ENCODE measurements around the gene CRPPA. TPM values are rescaled to one million over a fixed set of nuclear protein-coding genes. Genes with fewer than 3 reads are reported as not detected.
A peak's percentile ranks its signal among the peaks of the same experiment; 100 is the strongest.
"Not testable (repeated sequence)": the region's sequence is repeated elsewhere in the genome, so short reads cannot be mapped to it uniquely, and the experiment has no call there.

CRPPA gene
- total and polyA plus RNA-seq, 4 experiments from 2014 or later: 0.26 to 1.3 (median 0.98) TPM

GRCh38 chr7:16456303-16456702, 35.0 kb upstream of the CRPPA start:
- H3K4me3 Mint-ChIP-seq; H3K27me3 ChIP-seq (ENCODE audit: insufficient read depth, low read length); H3K36me3 Mint-ChIP-seq; intact Hi-C loops (cut with micrococcal nuclease); H3K27ac Mint-ChIP-seq; H3K27me3 Mint-ChIP-seq; H3K9me3 ChIP-seq (ENCODE audit: control insufficient read depth in 1 of 2, low read length in 2 of 2); H3K9me3 Mint-ChIP-seq; DNase-seq; H3K4me1 ChIP-seq (ENCODE audit: insufficient read depth, low read length); H3K36me3 ChIP-seq (ENCODE audit: insufficient read depth, low read length); H3K27ac ChIP-seq (ENCODE audit: low read depth, low read length); H3K4me3 ChIP-seq (ENCODE audit: low read length in 2 of 2): not testable (repeated sequence)
- ChIA-PET POLR2A (ENCODE audit: partially characterized antibody) (interaction anchor here (1.1 kb wide), 1 partner anchor 35 kb away, joined by 5 read pairs; the partner anchor contains the start of gene CRPPA), CTCF (ENCODE audit: partially characterized antibody) (interaction anchor here (1.4 kb wide), 1 partner anchor 108 kb away, joined by 4 read pairs; no protein-coding TSS in a partner anchor)
- peaks cover 8 to 19% (median 11%) of the 10 kb centered on the region in 4 donors for H3K4me1 Mint-ChIP-seq

DNA sequence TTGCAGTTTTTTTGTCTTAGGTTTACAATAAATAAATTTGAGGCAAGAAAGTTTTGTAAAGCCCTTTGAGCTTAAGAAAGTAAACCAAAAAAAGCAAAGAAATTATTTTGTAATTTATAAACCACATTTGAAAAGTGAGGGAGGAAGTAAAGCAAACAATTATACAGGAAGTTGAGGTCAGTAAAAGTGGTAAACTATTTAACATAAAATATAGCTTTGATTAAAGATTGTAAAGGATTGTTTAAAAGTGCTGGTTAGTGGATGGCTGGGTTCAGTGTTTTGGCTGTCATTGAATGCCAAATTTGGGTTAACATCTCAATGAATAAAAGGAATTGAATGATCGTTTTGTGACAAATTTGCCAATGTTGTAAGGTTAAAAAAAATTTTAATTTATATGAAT, 34.3 kb upstream of the CRPPA start:
- H3K27ac Mint-ChIP-seq: peak overlapping the region in 1 of 7 donors; percentile 25
- H3K4me1 Mint-ChIP-seq: peaks cover 8 to 19% (median 11%) of the 10 kb centered on the region in 4 donors
- Histone ChIP-seq H3K4me3 (ENCODE audit: low read length in 2 of 2) (no peak overlapping the region), H3K9me3 (ENCODE audit: control insufficient read depth in 1 of 2, low read length in 2 of 2) (no peaks in the 10 kb centered on the region), H3K27me3 (ENCODE audit: insufficient read depth, low read length) (no peaks in the 10 kb centered on the region), H3K27ac (ENCODE audit: low read depth, low read length) (no peak overlapping the region), H3K36me3 (ENCODE audit: insufficient read depth, low read length) (no peaks in the 10 kb centered on the region), H3K4me1 (ENCODE audit: insufficient read depth, low read length) (no peaks in the 10 kb centered on the region)
- CTCF ChIA-PET (ENCODE audit: partially characterized antibody): interaction anchor here (1.4 kb wide), 1 partner anchor 109 kb away, joined by 4 read pairs; no protein-coding TSS in a partner anchor
- POLR2A ChIA-PET (ENCODE audit: partially characterized antibody): interaction anchor here (0.7 to 1.1 kb wide), 2 partner anchors 35 to 852 kb away, joined by 3 to 5 read pairs; partner anchors contain the start of gene CRPPA
- no peaks in the 10 kb centered on the region for H3K36me3 Mint-ChIP-seq
- no peaks in the 10 kb centered on the region for H3K27me3 Mint-ChIP-seq
- intact Hi-C loops (cut with micrococcal nuclease): no loop called here
- peak overlapping the region in 1 of 8 donors; percentile 8 for H3K4me3 Mint-ChIP-seq
- peak in 1 of 5 donors; percentile 2 for DNase-seq
- peaks cover 0 to 4% (median 0%) of the 10 kb centered on the region in 8 donors for H3K9me3 Mint-ChIP-seq

DNA sequence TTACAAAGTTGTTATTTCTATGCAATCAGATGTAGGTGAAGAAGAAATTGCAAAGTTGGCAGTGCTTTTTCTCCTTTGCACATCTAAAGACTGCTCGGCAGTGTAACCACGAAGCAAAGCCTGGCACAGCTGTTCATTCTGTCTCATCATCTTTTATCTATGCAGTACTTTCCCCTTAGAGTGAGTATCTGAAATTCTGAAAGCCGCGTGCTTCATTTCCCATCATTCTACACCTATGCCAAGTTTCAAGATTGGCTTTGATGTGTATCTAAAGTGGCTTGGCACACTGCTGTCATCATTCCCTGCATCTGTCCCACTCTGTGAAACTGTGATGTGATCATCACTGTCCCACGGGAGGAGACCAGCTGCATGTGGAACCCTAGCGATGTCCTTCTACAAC, 29.0 kb upstream of the CRPPA start:
- Mint-ChIP-seq H3K9me3 (no peaks in the 10 kb centered on the region), H3K36me3 (no peaks in the 10 kb centered on the region), H3K4me1 (peaks cover 4 to 10% (median 5%) of the 10 kb centered on the region in 4 donors), H3K4me3 (no peak overlapping the region), H3K27ac (no peak overlapping the region), H3K27me3 (no peaks in the 10 kb centered on the region)
- Histone ChIP-seq H3K4me1 (ENCODE audit: insufficient read depth, low read length) (no peaks in the 10 kb centered on the region), H3K9me3 (ENCODE audit: control insufficient read depth in 1 of 2, low read length in 2 of 2) (no peaks in the 10 kb centered on the region), H3K4me3 (ENCODE audit: low read length in 2 of 2) (no peak overlapping the region), H3K27me3 (ENCODE audit: insufficient read depth, low read length) (no peaks in the 10 kb centered on the region), H3K27ac (ENCODE audit: low read depth, low read length) (no peak overlapping the region), H3K36me3 (ENCODE audit: insufficient read depth, low read length) (no peaks in the 10 kb centered on the region)
- intact Hi-C loops (cut with micrococcal nuclease): no loop called here
- ChIA-PET CTCF (ENCODE audit: partially characterized antibody) (interaction anchor here (0.7 to 1.4 kb wide), 3 partner anchors 10 to 487 kb away, joined by 3 to 5 read pairs (median 4); no protein-coding TSS in a partner anchor), POLR2A (ENCODE audit: partially characterized antibody) (no interaction called here)
- no peak for DNase-seq

GRCh38 chr7:16447876-16448275, 26.5 kb upstream of the CRPPA start:
- DNase-seq: no peak
- no peaks in the 10 kb centered on the region for H3K9me3 ChIP-seq (ENCODE audit: control insufficient read depth in 1 of 2, low read length in 2 of 2)
- H3K4me3 Mint-ChIP-seq: no peak overlapping the region
- no peaks in the 10 kb centered on the region for H3K36me3 ChIP-seq (ENCODE audit: insufficient read depth, low read length)
- no peaks in the 10 kb centered on the region for H3K4me1 ChIP-seq (ENCODE audit: insufficient read depth, low read length)
- no peaks in the 10 kb centered on the region for H3K9me3 Mint-ChIP-seq
- H3K36me3 Mint-ChIP-seq: no peaks in the 10 kb centered on the region
- H3K4me3 ChIP-seq (ENCODE audit: low read length in 2 of 2): no peak overlapping the region
- intact Hi-C loops (cut with micrococcal nuclease): no loop called here
- H3K27ac Mint-ChIP-seq: no peak overlapping the region
- POLR2A ChIA-PET (ENCODE audit: partially characterized antibody): no interaction called here
- no peaks in the 10 kb centered on the region for H3K27me3 ChIP-seq (ENCODE audit: insufficient read depth, low read length)
- no peaks in the 10 kb centered on the region for H3K27me3 Mint-ChIP-seq
- no peak overlapping the region for H3K27ac ChIP-seq (ENCODE audit: low read depth, low read length)
- no peaks in the 10 kb centered on the region for H3K4me1 Mint-ChIP-seq
- CTCF ChIA-PET (ENCODE audit: partially characterized antibody): interaction anchor here (1.0 kb wide), 1 partner anchor 13 kb away, joined by 3 read pairs; no protein-coding TSS in a partner anchor

DNA sequence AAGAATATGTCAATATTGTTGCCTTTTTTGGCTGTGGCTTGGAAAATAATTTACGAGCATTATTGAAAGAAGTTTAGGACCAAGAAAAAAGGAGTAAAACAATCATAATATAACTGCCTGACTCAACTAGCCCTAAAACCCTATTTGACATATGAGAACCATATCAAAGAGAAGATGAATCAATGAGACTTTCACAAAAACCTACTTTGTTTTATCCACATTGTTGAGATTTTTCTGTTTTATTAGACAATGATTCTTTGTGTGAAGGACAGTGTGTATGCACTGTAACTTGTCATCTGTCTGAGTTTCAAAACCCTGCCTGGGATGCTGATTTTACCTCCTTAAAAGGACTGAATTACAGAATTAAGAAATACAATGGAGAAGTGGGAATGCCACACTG, 25.2 kb upstream of the CRPPA start:
- no peak for DNase-seq
- H3K9me3 ChIP-seq (ENCODE audit: control insufficient read depth in 1 of 2, low read length in 2 of 2): no peaks in the 10 kb centered on the region
- H3K27me3 Mint-ChIP-seq: peaks cover 0 to 1% of the 10 kb centered on the region in 2 donors
- no peaks in the 10 kb centered on the region for H3K36me3 Mint-ChIP-seq
- H3K27ac Mint-ChIP-seq: no peak overlapping the region
- H3K27me3 ChIP-seq (ENCODE audit: insufficient read depth, low read length): no peaks in the 10 kb centered on the region
- H3K36me3 ChIP-seq (ENCODE audit: insufficient read depth, low read length): no peaks in the 10 kb centered on the region
- no peak overlapping the region for H3K4me3 ChIP-seq (ENCODE audit: low read length in 2 of 2)
- ChIA-PET CTCF (ENCODE audit: partially characterized antibody) (no interaction called here), POLR2A (ENCODE audit: partially characterized antibody) (no interaction called here)
- H3K27ac ChIP-seq (ENCODE audit: low read depth, low read length): no peak overlapping the region
- H3K4me3 Mint-ChIP-seq: no peak overlapping the region
- H3K4me1 ChIP-seq (ENCODE audit: insufficient read depth, low read length): no peaks in the 10 kb centered on the region
- H3K4me1 Mint-ChIP-seq: no peaks in the 10 kb centered on the region
- H3K9me3 Mint-ChIP-seq: peaks cover 0 to 5% (median 0%) of the 10 kb centered on the region in 8 donors
- intact Hi-C loops (cut with micrococcal nuclease): no loop called here

GRCh38 chr7:16443871-16444270, 22.5 kb upstream of the CRPPA start:
- H3K27ac Mint-ChIP-seq; H3K27me3 ChIP-seq (ENCODE audit: insufficient read depth, low read length); H3K27ac ChIP-seq (ENCODE audit: low read depth, low read length); H3K9me3 Mint-ChIP-seq; H3K27me3 Mint-ChIP-seq; H3K4me1 ChIP-seq (ENCODE audit: insufficient read depth, low read length); H3K36me3 ChIP-seq (ENCODE audit: insufficient read depth, low read length); H3K4me1 Mint-ChIP-seq; POLR2A ChIA-PET (ENCODE audit: partially characterized antibody); H3K36me3 Mint-ChIP-seq; intact Hi-C loops (cut with micrococcal nuclease); DNase-seq; H3K4me3 Mint-ChIP-seq; H3K4me3 ChIP-seq (ENCODE audit: low read length in 2 of 2); H3K9me3 ChIP-seq (ENCODE audit: control insufficient read depth in 1 of 2, low read length in 2 of 2): not testable (repeated sequence)
- CTCF ChIA-PET (ENCODE audit: partially characterized antibody): interaction anchor here (1.2 kb wide), 1 partner anchor 11 kb away, joined by 3 read pairs; no protein-coding TSS in a partner anchor

GRCh38 chr7:16438988-16439387, 17.6 kb upstream of the CRPPA start:
- ChIA-PET CTCF (ENCODE audit: partially characterized antibody) (no interaction called here), POLR2A (ENCODE audit: partially characterized antibody) (no interaction called here)
- intact Hi-C loops (cut with micrococcal nuclease): no loop called here
- Histone ChIP-seq H3K36me3 (ENCODE audit: insufficient read depth, low read length) (no peaks in the 10 kb centered on the region), H3K4me1 (ENCODE audit: insufficient read depth, low read length) (no peaks in the 10 kb centered on the region), H3K27ac (ENCODE audit: low read depth, low read length) (no peak overlapping the region), H3K27me3 (ENCODE audit: insufficient read depth, low read length) (peaks cover 4% of the 10 kb centered on the region), H3K4me3 (ENCODE audit: low read length in 2 of 2) (no peak overlapping the region), H3K9me3 (ENCODE audit: control insufficient read depth in 1 of 2, low read length in 2 of 2) (no peaks in the 10 kb centered on the region)
- no peak for DNase-seq
- no peak overlapping the region for H3K4me3 Mint-ChIP-seq
- peaks cover 0 to 7% (median 0%) of the 10 kb centered on the region in 8 donors for H3K9me3 Mint-ChIP-seq
- H3K27ac Mint-ChIP-seq: no peak overlapping the region
- no peaks in the 10 kb centered on the region for H3K36me3 Mint-ChIP-seq
- H3K4me1 Mint-ChIP-seq: no peaks in the 10 kb centered on the region
- H3K27me3 Mint-ChIP-seq: peaks cover 1 to 4% of the 10 kb centered on the region in 2 donors

Data from CD4-positive, alpha-beta memory T cell (primary cell).